ENCODE results near the gene SRGAP1.
"Not testable (repeated sequence)": the region's sequence is repeated elsewhere in the genome, so short reads cannot be mapped to it uniquely, and the experiment has no call there.

Gene SRGAP1

DNA sequence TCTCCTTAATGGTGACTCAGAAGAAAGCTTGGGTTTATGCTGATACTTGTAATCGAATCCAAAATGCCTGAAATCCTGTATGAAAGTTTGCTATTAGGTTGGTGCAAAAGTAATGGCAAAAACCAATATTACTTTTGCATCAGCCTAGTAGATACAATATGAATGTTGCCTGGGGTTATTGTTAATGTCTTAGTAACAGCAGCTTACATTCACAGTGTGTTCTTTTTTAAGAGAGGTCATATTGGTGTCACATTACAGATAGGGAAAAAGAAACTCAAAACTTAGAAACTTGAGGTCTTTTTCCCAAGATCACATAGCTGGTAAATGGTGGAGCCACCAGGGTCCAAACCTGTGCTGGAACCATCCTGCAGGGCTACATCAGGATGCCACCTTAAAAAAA is 25.2 kb downstream of the SRGAP1 start:
- DNase-seq (ENCODE audit: low read depth, low spot score), result no peak

DNA sequence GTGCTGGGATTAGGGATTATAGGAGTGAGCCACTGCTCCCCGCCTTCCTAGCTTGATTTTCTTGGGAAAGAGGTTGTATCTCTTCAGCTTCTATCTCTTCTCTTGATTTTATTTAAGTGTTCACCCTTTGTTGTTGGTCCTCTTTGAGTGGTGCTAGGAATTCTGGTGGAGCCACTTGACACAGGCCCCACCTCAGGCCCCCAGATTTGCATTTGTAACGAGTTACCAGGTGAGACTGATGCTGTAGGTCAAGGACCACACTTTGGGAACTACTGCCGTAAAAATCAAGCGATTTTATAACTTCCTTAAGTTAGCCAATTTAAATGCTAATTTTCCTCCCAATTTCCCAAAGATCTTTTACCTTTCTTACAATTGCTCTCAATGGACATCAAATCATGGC is 26.3 kb downstream of the SRGAP1 start:
- DNase-seq (ENCODE audit: low read depth, low spot score), result no peak

DNA sequence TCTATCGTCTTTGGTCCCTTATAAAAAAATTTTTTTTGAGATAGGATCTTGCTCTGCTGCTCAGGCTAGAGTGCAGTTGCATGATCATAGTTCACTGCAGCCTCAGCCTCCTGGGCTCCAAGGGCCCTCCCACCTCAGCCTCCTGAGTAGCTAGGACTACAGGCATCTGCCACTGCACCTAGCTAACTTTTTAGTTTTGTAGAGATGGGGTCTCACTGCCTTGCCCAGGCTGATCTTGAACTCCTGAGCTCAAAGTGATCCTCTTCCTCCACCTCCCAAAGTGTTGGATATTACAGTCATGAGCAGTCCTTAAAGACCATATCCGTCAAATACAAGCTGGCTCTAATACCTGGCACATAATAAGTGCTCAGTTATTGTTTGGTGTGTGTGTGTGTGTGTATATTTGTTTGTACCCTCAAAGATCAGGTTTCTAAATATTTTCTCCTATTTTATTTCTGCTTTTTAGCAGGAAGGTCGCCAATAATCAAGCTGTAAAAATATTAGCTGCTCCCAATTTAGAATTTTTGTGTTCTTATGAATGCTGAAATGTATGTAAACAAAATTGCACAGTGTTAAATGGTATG is 30.5 kb downstream of the SRGAP1 start:
- no peak for DNase-seq (ENCODE audit: low read depth, low spot score)

DNA sequence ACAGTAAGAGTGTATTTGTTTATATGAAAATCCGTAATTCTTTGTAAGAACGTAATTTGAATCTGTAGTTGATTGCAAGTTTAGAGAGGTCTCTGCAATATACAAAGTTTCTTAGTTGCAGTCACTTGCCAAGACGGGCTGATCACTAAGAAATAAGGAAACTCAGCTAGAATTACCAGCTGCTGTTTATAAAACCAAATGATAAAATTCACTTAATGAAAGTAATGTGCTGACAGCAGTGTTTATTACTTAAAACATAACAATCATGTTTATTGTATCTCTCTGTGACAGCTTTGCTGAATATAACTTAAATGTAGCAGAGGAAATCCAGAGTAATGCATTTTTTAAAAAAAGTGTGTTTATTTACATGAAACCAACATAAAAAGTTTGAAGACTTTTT is 31.2 kb downstream of the SRGAP1 start:
- DNase-seq (ENCODE audit: low read depth, low spot score), result no peak

DNA sequence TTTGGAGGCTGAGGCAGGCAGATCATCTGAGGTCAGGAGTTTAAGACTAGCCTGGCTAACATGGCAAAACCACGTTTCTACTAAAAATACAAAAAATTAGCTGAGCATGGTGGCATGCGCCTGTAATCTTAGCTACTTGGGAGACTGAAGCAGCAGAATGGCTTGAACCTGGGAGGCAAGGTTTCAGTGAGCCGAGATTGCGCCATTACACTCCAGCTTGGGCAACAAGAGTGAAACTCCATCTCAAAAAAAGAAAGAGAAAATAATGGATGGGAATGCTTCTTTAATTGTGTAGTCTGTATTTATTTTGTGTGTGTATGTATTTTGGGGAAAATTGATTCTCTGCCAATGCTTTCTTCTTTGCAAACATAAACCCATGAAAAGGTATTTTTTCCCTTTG is 32.5 kb downstream of the SRGAP1 start:
- DNase-seq (ENCODE audit: low read depth, low spot score), result no peak

DNA sequence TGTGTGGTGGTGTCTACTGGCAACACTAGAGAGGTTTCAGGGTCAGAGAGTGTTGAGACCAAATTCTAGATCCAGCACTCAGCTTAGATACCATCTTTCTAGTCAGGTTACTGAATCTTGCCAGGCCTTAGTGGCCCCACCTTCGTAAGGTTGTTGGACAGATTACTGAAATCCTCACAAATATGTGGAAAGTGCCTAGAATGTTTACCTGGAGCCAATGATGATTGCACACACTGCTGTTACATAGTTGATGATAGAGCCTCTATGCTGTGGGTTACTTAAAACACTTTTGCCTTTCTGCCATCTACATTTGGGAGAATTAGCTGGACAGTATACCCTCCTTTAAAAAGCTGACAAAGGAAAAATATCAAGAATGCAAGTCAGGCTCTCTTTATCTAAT is 33.2 kb downstream of the SRGAP1 start:
- no peak for DNase-seq (ENCODE audit: low read depth, low spot score)

DNA sequence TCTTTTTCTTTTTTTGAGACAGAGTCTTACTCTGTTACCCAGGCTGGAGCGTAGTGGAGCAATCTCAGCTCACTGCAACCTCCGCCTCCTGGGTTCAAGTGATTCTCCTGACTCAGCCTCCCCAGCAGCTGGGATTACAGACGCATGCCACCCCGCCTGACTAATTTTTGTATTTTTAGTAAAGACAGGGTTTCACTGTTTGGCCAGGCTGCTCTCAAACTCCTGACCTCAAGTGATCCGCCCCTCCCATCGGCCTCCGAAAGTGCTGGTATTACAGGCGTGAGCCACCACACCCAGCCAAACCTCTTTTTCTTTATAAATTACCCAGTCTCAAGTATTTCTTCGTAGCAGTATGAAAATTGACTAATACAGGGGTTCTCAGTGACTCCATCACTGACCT is 35.7 kb downstream of the SRGAP1 start:
- not testable (repeated sequence) for DNase-seq (ENCODE audit: low read depth, low spot score)

DNA sequence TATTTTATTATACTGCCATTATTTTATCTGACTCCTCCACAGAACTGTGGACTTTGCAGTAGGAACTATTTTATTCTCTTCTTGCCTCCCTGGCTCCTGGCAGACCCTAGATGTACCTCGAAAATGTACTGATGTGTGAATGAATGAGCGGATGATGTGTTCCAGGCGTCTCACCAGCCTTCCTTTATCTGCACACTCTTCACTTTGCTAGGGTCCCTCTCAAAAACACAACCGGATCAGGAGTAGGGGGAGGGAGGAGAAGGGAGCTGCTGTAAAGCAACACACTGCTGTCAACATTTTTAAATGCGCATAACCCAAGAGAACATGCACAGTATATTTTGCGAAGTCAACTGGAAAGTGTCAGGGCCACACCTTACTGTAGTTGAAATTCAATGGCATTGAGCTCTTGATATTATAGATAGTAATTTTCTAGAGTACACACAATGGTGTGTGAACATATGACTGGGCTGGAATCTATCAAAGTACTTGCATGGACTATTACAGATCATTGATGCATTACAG is 36.3 kb downstream of the SRGAP1 start:
- no peak for DNase-seq (ENCODE audit: low read depth, low spot score)

DNA sequence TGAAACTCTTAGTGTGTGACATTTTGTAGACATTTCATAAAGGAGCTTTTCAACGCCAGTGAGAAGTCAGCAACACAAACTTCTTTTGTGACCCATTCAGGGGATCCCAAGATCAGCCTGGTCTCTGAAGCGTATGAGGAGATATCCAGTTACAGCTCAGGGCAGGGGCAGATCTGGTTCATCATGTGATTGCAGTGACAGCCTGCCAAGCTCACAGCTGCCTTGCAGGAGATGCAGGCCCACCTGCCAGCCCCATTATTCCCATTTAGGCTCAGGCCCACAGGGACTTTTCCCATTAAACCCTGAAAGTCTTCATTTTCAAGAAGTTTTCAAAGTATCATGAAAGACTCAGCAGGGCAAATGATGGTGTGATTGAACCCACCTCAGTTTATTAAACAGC is 38.3 kb downstream of the SRGAP1 start:
- DNase-seq (ENCODE audit: low read depth, low spot score), result peak; percentile 40

DNA sequence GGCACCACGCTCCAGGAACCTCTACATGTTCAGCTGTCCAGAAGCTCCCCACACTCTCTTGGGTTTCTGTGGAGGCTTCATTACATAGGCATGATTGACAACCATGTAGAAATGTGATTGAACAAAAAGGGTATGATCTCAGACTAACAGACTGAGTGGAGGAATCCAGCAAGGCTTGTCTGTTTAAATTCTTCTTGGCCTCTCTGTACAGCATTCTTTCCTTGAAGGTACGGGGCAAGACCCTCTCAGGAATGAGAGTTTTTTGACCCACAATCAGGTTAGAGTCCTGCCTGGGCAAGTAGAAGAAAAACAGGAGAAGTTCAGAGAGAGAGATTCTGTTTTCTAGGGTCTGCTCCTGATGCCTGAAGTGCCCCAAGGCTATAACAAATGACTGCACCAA is 40.9 kb downstream of the SRGAP1 start:
- no peak for DNase-seq (ENCODE audit: low read depth, low spot score)

DNA sequence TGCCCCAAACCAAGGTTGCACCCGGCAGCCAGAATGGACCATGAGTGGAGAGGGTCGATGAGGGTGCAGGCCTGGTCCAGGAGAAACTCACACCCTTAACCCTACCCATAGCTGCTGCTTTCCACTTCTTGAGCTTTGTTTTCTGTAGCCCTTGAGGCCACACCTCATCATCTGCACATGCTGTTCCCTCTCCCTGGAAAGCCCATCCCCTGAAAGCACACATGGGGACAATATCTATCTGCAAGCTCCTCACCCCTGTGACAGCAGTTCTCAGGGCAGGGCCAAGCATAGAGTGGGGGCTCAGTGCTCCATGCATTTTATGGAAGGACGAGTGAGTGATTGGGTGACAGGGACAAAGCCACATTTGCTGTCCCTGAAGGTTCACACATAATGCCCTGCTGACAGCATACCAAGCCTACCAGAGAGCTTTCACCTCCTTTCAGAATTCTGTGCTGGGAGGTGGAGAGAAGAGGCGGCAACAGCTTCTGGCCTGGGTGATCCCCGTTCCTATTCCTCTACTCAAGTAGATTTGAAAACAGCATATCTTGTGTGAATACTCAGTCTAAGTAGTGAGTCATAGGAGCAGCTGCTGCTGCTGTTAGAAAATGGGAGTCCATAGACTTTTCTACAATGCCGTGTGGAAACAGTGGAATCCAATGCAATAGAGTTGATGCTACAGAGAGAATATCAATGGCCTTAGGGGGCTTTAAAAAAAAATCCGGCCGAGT is 44.6 kb downstream of the SRGAP1 start:
- peak; percentile 56 for DNase-seq (ENCODE audit: low read depth, low spot score)

DNA sequence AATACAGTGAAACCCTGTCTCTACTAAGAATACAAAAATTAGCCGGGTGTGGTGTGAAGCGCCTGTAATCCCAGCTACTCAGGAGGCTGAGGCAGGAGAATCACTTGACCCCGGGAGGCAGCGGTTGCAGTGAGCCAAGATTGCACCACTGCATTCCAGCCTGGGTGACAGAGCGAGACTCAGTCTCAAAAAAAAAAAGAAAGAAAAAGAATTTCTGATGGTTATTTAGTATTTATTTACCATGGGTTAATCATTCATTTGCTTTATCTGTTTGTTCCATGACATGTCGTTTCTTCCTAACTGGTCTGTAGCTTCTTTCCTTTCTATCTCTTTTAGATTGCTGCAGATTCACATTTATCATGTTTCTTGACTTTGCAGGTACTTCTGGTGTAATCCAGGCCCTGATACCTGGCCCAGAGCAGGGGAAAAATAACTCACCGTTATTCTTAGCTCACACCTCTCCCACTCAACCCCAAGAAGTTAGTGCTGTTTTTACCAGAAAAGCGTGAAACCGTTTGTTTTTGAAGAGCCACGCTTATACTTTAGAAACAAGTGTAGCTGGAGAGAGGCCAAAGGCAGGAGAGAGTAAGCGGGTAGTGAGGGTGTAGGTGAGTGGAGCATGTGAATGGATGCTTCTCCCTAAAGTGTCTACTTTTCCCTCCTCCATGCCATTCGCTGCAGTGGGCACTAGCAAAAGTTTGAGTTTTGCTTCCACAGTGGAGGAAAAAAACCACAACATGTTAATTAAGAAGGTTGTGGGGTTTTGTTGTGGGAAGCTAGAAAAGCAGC is 45.4 kb downstream of the SRGAP1 start:
- peak; percentile 46 for DNase-seq (ENCODE audit: low read depth, low spot score)

DNA sequence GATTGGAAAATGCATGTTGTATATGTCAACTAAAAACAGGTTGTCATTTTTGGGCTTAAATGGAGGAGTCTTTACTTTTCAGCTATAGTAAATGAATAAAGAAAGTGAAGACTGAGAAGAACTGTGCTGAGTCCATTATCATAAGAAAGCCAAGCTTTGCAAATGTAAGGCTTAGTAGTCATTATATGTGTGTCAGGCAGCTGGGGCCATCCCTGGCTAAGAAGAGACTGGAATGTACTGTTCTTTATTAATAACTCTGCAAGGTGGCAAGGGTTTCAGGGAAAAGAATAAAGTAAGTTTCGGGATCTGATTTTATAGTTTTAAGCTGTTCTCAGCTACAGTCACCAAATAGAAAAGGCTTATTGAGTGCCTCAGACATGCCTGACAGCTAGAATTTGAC is 48.7 kb downstream of the SRGAP1 start:
- DNase-seq (ENCODE audit: low read depth, low spot score), result no peak

DNA sequence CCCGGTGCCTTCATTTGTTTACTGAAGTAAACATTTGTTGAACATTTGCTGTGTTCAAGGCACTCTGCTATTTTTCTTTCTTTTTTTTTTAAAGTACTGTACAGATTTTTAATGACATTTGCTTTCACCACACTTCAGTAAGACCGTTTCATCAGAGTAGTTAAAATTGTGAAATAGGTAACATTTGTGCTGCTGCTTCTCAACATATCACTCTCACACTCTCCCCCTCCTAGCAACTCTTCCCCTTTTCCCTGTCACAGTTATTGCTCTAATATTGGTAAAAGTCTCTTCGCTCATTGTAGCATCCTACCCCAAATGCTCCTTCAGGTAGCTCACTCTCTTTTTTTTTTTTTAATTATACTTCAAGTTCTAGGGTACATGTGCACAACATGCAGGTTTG is 49.6 kb downstream of the SRGAP1 start:
- DNase-seq (ENCODE audit: low read depth, low spot score), result no peak

DNA sequence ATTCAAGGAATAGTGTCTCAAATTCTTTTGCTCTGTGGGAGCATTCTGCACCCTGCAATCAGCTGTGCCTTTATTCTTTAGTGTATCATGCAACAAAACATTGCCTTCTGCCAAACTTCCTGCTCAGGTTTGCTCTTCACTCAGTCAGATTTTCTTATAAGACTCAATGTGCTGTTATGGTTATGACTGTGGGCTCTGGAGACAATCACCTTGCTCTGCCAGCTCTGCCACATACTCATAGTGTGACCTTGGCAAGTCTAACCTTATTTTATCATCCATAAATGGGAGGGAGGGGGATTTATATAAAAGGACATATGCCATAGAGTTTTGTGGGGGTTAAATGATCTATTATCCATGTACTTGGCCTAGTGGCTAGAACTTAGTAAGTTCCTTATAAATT is 51.3 kb downstream of the SRGAP1 start:
- no peak for DNase-seq (ENCODE audit: low read depth, low spot score)

DNA sequence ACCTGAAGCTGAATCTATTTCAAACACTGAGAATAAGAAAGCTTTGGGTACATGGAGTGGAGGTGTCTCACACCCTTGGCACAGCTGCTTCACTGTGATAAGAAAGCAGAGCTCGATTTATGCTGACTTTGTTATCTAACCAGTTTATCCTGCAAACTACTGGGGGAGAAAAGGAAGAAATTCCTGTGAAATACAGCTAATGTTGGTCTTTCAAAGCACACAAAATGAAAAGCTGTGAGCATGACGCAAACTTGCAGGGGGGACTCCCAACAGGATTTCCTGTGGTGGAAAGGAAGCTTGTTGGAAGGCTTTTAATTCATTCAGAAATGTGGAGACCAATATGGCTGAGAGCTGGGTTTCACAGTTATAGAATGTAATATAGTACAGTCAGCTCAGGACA is 53.4 kb downstream of the SRGAP1 start:
- no peak for DNase-seq (ENCODE audit: low read depth, low spot score)

DNA sequence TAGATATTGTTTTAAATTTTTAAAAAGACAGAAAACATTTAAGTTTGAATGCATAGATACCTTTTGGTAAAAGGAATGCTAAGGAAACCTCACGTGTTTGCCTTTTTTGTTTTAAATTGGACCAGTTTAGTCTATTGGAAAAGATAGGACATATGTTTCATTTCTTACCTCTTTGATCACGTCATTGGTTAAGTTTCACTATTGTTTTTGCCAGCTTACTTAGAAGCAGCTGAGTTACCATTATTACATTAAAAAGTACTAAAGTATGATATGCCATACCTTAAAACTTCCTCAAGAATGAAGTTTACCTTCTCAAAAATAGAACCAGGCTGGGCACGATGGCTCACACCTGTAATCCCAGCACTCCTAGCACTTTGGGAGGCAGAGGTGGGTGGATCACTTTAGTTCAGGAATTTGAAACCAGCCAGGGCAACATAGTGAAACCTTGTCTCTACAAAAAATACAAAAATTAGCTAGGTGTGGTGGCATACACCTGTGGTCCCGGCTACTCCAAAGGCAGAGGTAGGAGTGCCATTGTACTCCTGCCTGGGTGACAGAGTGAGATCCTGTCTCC is 54.4 kb downstream of the SRGAP1 start:
- DNase-seq (ENCODE audit: low read depth, low spot score), result no peak

DNA sequence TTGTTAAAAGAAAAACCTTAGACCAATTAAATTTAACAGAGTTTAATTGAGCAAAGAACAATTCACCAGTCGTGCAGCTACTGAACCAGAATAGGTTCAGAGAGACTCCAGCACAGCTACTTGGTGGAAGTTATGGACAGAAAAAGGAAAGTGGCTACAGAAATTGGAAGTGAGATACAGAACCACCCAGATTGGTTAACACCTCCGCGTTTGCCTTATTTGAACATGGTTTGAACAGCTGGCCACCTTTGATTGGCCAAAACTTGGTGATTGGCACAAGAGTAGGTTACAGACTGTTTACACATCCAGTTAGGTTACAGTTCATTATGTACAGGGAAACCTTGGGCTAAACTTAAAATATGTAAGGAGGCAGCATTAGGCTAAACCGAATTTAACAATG is 54.9 kb downstream of the SRGAP1 start:
- DNase-seq (ENCODE audit: low read depth, low spot score), result no peak

DNA sequence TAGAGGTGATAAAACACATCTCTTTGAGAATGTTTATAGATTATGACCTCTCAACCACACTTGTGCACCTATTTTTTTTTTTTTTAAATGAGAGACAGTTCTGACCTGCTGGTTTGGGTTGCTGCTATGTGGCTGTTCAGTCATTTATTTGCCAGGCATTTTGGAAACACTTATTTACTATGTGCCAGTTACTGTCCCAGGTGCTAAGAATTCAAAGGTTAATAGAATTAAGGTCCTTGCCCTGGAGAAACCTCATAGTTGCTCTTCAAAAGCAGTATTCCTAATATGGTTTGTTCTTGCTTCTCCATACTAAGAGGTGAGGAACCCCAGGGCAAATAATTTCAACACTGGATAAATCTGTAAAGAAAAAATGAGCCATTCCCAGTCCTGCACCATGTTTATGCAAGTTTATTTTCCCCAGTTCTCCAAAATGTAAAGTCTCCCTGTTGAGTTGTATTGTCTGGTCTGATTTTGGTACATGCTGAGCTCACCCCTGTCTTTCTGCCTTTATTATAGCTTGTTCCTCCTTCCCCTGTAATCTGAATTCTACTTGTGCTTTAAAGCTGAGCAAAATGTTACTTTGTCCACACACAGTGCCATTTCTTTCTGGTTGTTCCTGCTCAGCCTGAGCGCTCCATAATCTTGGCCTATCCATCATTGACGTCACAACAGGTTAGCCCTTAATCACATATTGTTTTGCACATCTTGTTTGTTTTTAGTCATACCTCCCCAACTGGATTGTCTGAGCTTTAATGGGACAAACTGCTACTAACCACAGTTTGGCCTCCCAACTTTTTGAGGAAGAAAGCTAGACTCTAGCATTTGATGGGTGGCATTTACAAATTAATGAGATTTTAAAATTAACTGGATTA is 56.7 kb downstream of the SRGAP1 start:
- DNase-seq (ENCODE audit: low read depth, low spot score), result no peak

DNA sequence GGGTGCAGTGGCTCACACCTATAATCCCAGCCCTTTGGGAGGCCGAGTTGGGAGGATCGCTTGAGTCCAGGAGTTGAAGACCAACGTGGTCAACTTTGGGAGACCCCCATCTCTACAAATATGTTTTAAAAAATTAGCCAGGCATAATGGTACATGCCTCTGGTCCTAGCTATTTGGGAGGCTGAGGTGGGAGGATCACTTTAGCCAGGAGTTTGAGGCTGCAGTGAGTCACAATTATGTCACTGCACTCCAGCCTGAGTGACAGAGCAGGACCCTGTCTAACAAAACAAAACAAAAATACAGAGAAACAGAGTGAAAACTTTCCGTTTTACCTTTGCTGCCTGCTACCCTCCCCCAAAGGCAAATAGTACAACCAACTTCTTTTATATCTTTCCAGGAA is 60.2 kb downstream of the SRGAP1 start:
- DNase-seq (ENCODE audit: low read depth, low spot score), result no peak

DNA sequence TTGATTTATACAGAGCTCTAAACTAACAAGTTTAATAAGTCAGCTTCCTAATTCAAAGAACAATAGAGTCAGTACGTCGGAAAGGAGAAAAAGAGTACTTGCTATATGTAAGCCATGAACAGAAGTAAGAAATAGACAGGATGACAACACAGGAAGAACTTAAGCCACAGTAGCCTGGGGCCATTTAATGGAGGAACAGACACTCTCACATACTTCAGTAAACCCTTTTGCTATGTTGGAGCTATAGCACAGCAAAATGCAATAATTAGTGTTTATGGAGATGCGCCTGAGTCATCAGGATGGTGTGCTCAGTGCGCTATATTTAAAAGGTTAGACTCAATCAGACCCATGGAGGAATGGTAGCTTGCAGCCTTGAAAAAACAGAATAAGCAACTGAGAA is 61.0 kb downstream of the SRGAP1 start:
- no peak for DNase-seq (ENCODE audit: low read depth, low spot score)

Measured in astrocyte of the hippocampus (primary cell).